Stimulated activated CD4-positive, alpha-beta T cell treated with anti-CD3 and anti-CD28 coated beads, Interleukin-2, amount 100 ng/mL, for 24 hours (primary cell): ENCODE data around the gene RSPH10B2.
"Not testable (repeated sequence)": the region's sequence is repeated elsewhere in the genome, so short reads cannot be mapped to it uniquely, and the experiment has no call there.

Experiments used
- DNase-seq, 2 donors: peaks; one replicate each; pipeline ENCODE4 v3.0.0-alpha.2; 2020

Gene RSPH10B2

DNA sequence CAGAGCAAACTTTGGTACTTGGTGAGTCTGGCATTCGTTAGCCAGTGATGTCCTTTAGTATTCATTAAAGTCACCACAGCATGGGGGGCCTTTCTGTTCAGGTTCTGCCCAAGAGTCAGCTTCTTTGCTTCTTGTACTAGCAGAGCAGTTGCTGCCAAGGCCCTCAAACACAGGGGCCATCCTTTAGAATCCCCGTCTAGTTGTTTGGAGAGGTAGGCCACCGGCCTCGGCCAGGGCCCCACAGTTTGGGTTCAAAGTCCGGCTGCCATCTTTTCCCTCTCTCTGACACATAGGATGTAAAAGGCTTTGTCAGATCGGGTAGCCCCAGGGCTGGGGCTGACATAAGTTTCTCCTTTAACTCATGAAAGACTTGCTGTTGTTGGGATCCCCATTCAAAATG is 89.8 kb downstream of the RSPH10B2 start:
- not testable (repeated sequence) for DNase-seq

DNA sequence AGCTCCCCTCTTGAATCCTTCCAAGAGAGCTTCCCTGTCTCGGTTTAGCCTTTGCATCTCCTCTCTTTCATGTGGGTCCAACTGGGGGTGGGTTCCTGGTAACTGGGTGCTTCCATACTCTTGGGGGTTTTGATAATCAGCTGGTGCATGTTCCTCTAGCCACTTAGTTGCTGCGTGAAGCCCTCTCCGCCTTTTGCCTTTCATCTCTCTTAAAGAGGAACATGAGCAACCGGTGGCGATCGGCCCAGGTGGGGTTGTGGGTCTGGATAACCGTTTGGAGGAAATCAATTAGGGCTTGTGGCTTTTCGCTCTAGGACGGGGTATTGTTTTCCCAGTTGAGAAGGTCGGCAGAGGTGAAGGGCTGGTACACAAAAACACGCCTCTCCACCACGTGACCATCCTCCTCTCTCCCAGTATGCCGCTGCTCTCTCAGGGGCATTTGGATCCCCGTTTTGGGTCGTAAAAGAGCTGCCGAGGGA is 92.1 kb downstream of the RSPH10B2 start:
- not testable (repeated sequence) for DNase-seq

DNA sequence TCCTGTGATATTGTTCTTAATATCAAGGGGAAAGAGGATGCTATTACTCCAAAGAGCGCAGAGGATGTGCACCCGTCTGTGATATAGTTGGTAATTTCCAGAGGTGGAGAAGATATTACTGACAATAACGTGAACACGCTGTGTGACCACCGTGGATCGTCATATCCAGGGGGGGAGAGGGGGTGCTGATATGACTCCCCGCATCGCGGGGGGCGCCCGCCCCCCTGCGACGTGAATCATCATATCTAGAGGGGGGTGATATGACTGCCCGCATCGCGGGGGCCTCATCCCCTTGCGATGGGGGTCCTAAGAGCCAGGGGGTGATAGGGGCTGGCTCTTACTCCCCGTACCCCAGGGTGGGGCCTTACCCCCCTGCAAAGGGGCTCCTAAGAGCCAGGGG is 93.8 kb downstream of the RSPH10B2 start:
- not testable (repeated sequence) for DNase-seq
